HG03565 (cell line): ENCODE results near the gene CDYL2.
A peak's percentile ranks its signal among the peaks of the same experiment; 100 is the strongest.

Experiments
- ATAC-seq: cut with Tn5 transposase; IDR thresholded peaks from one replicate; pipeline ENCODE4 v1.9.1; 2021; ENCODE audit warnings: mild to moderate bottlenecking, moderate library complexity; ENCODE audit not compliant: unreplicated experiment

The CDYL2 gene

DNA sequence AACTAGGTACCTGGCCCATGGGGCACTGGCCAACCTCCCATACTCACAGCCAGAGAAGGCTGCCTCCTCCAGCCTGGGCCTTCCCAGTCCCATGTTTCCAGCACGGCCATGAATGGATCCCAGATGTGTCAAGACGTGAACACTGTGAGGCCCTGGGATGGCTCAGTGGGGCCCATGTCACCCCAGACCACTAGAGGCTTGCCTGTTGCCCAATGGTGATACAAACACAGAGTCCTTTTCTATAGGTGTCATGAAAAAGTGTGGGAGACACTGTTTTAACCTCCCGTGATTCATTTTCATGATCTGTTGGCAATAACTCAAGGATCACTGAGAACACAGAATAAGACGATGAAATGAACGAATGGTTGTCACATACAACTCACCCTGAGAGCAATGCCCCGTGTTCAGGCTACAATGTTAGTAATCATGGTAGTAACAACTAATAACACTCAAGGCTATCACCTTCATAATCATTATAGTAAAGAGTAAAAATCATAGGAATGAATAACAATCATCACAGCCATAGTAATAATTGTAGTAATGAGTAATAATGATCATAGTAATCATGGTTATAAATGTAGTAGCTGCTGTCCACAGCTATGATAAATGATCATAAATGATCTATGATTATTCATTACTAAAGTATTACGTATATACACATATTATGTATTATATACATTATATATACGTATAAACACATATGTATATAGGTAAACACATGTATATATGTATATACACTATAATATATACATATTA is 199.6 kb downstream of the CDYL2 start:
- no peak for ATAC-seq

DNA sequence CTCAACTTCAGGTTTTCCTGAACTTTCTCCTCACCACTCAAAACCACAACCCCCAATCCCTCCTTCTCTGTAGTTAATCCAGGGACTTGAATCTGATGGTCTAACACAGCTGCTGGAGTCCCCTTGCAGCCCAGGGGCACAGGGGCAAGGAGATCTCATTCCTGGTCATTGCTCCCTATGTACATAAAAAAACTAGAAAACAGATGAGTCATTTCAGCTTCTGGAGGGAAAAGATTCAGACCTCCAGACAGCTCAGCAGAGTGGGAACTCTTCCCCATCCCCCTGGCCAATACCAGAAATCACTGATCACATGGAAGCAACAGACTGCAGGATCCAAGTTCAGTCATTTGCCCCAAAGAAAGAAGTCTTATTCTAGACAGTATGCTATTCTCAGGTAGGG is 201.5 kb downstream of the CDYL2 start:
- ATAC-seq: no peak

DNA sequence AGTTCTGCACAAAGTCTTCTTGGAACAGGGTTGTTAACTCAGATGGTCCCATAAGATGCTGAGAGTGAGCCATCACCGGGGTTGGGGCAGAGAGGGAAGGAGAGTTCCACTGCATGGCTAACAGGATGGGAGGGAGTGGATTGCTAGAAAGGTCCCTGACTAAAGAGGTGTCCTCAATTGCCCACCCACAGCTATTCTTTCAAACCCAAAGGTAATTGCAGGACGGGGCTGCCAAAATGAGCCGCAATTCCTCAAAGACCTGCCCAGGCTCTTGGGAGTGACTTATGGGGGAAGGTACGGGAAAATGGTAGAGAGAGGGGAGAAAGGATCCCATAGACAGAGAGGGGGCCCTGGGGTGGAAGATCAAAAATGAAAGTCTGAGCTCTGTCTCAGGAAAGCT is 203.2 kb downstream of the CDYL2 start:
- no peak for ATAC-seq

DNA sequence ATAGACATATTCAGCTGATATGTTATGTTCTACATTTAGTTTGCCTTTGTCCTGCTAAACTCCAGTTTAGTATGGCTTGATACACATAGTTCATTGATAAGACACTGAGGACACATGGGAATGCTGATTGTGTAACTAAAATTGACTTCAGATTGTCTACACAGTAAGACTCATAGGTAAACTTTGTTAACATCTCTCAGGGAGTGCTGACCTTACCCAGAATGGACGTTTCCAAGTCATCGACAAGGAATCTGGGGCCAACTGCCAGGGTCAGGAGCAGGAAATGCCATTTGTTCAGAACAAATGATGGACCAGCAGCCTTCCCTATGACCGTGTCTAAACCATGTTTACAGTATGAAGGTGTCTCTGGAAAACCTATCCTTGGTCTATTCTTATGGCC is 204.9 kb downstream of the CDYL2 start:
- no peak for ATAC-seq

DNA sequence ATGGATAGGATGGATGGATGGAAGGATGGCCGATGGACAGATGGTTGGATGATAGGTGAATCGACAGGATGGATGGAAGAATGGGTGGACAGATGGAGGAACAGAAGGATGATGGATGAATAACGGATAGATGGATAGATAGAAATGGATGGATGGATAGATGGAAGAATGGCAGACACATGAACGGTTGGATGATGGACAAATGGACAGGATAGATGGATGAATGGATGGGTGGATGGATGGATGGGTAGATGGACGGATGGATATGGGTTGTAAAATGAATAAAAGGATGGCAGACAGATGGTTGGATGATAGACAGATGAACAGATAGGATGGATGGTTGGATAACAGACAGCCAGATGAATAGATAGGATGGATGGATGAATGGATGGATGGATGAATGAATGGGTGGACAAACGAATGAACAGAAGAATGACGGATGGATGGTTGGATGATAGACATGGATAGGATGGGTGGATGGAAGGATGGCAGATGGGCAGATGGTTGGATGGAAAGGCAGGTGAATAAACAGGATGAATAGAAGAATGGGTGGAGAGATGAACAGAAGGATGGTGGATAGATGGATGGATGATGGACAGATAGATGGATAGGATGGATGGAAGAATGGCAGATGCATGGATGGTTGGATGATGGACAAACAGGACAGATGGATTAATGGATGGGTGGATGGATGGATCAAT is 207.7 kb downstream of the CDYL2 start:
- ATAC-seq: no peak

DNA sequence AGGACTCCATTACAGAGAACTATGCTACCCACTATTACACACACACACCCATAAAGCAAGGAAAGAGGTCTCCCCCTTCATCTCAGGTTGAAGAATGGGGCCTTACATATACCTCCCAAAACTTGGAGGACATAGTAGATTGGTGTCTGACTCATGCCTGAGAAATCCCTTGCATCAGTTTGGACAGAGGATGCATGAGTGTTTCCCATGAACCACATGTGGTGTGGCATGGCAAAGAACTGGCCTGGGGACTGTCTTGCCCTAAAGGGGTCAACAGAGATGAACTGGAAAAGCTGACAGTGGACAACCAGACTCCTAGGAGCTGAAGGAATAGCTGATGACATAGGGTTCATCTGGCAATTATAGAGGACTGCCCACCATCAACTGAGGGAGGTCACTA is 209.6 kb downstream of the CDYL2 start:
- ATAC-seq: no peak

DNA sequence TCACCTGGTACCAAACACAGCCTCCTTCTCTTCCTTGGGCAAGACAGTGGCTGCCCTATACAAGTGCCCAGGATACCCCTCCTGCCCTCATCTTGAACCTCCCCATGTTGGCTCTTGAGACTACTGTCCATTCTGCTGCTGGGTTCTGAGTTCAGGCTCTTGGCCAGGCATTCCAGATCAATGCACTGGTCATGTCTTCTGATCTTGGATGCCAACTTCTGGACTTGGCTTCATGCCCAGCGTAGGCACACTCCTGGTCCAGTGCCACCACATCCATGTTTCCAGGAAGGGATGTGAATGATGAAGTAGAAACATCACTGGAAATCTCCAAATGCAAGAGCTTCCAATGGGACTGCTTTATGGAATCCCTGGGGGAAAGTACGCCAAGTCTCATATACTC is 212.1 kb downstream of the CDYL2 start:
- ATAC-seq: no peak

DNA sequence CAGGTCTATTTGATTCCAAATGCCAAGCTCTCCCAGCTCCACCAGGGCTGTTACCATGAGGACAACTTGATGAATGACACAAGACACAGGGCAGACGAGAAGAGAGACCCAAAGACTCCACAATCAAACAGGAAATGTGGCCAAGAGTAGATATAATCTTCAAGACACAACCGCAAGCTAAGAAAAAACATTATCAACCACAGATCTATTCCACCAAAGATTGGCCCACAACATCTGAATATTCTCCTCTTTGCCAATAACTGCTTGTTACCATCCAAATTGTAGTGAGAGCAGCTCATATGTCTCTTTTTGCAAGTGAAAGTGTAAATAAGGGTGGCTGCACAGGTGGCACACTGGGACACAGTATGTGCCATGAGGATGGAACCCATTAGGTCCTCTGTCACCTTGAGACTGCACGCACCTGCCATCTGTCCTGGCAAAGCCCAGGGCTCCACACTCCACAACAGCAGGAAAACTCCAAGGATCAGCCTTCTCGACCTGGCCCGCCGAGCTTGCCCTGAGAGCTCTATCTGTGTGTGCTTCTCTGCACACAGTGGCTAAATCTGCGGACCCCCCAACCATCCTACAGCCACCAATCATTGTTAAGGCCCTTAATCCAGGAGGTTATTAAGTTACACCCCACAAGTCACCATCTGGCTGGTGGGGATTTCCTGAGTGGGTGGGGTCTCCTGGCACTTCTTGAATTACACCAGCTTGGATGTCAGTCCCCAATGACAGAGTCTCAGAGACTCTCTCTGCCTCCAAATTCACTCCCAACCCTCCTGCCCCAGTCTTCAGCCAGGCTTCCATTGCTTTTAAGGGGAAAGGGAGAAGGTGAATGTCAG is 213.1 kb downstream of the CDYL2 start:
- ATAC-seq: no peak

DNA sequence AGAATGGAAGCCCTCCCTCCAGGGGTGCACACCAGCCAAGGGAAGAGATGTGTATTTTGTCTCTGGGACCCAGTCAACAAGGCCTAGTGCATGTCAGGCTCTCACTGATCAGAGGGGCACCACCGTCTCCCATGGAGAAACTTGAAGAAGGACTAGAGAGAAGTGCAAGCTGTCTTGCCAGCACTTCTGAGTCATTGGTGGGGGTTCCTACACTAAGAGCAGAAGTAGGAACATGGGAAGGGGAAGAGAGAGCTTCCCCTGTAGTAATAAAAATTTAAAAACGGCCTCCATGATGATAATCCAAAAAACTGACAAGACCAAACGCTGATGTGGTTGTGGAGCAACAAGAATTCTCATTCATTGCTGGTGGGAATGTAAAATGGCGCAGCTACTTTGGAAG is 217.3 kb downstream of the CDYL2 start:
- ATAC-seq: no peak

DNA sequence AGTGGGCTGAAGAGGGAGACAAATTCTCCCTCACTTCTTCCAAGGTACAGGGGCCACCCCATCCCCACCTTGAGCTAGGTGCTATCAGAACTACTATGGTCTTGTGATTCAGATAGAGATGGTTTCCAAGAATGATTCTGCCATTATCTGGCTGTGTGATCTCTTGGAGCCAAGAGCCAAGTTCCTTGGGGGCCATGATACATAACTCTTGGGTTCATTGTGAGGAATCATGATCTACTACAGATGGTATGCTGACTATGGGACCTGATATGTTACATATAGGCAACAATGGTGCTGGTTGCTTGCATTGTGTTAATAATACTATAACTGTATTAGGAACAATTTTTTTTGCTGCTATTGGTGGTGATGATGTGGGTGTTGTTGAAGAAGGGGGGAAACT is 217.9 kb downstream of the CDYL2 start:
- ATAC-seq: no peak

DNA sequence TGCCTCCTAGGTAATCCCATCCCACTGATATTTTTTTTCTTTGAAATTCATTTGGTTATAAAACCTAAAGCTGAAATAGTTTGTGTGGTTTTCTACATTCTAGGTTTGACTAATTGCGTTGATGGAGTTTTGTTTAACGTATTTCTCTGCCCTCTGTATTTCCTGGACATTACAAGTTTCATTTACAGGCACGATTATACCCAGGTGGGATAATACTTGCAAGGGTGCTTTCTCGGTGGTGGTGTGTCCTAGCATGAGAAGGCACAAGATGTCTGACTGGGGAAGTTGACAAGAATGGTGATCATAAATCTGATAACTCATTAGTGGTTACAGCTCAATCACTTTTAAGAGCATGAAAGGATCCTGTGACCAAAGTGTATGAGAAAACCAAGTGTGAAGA is 218.6 kb downstream of the CDYL2 start:
- ATAC-seq: peak; percentile 48

DNA sequence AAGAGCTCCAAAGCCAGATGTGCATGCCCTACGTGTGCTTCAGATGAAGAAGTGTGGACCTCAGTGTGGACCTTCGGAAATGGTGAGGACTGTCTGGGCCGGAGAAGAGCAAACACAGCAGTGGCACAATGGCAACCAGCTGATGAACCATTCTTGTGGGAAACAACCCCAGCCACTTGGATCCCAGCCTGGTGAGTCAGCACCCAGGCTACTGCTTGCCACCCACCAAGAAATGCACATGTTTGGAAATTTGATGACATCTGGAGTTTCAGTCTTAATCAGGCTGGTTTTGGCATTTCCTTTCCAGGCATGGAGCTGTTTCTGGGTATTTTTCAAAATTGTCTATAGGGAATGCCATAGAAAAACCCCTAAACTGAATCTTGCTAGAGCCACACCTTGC is 220.9 kb downstream of the CDYL2 start:
- ATAC-seq: no peak

DNA sequence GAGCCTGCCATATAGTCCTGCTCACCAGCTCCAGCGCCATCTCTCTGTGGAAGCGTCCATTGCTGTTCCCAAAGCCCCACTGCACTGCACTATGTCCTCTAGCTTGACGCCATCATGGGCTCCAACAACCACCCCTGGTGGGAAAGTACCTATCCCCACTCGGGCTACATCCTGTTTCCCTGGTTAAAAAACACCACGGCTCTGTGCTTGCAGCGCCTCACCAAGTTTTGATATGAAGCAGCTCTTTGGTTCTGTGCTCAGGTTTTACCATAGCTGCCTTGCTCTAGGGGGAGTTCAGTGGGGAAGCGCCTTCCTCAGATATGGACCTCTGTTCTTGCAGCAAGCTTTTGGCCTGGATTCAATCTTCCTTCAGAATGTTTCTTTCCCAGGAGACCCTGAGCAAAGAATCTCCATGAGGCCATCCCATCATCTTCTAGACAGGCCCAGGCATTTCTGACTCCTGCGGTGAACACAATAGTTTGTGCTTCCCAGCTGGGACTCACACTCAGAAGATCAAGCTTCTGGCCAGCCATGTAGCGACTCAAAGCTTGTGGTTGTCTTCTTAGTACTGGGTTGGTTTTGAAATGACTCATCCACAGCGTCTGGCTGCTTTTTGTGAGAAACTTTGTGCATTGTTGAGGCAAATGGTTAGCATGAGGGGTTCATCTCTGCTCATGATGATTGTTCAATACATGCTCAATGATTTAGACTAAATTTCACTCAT is 224.1 kb downstream of the CDYL2 start:
- ATAC-seq: peak; percentile 72

DNA sequence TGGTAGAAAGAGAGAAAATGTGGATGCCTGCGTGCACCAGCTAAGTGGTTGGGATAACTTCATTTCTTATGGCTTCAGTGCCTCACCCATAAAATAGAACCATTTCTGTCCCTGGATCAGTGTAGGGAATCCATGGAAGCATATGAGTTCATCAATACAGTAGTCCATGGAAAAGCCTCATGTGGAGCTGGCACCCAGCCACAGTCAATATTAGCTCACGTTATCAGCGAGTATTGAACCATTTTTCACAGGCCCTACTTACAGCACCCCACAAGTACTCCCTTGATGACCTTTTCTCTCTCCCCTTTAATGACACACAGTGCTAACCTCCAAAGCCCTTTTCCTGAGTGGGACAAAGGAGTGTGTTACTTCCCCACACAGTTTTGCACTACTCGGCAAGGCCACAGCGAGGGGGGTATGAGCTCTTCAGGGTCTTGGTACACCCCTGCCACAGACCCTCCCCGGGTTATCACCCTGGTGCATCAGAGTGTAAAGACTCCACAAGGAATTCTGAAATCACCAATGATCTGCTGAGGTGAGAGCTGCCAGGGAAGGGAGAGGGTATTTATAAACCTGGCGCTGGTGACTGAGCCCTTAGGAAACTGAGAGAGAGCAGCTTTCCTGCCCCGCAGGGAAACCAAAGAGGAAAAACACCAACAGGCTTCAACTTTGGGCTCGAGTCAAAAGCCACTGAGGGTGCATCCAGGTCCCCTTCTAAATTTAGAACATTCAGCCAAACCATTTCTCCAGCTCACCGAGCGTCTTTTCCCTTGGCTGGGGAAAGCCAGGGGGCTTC is 226.7 kb downstream of the CDYL2 start:
- ATAC-seq: no peak

DNA sequence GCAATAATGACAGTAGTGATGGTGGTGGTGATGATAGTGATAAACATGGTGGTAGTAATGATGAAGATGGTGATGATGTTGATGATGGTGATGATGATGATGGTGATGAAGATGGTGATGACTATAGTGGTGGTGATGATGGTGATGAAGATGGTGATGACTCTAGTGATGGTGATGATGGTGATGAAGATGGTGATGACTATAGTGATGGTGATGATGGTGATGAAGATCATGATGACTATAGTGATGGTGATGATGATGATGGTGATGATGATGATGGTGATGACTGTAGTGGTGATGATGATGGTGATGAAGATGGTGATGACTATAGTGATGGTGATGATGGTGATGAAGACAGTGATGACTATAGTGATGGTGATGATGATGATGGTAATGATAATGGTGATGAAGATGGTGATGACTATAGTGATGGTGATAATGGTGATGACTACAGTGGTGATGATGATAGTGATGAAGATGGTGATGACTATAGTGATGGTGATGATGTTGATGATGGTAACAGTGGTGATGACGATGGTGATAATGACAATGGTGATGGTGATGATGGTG is 228.0 kb downstream of the CDYL2 start:
- no peak for ATAC-seq

DNA sequence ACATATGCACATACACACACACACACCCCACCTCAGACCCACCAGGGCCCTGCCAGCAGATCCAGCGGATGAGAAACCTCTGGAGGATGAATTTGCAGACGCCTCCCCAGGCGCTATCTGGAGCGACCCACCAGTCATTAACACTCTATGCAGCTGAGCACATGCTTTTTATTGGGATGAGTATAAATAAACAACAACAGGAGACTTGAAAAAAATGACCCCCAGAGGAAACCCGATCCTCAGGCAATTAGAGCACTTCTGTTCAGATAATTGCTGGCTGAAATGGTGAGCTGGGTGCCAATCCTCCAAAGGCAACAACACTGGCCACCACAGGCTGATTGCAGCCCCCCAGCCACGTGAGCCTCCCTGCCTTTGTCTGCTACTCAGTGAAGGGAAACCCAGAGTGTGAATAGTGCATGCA is 230.7 kb downstream of the CDYL2 start:
- no peak for ATAC-seq

DNA sequence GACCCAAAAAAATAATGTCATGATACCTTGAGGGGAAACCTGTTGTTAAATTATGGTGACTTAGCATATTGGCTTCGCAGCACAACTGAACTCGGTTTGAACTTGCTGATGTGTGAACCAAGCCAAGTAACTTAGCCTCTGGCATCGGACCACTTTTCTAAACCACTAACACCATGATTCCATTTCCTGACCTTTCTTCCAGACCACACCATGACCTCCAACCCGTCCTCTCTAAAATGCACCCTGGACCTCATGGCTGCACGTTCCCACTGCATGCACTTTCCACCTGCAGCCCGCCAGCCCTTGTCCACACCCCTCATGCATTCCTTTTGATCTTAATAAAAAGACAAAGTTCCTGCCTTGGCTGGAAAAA is 234.3 kb downstream of the CDYL2 start:
- ATAC-seq: no peak

DNA sequence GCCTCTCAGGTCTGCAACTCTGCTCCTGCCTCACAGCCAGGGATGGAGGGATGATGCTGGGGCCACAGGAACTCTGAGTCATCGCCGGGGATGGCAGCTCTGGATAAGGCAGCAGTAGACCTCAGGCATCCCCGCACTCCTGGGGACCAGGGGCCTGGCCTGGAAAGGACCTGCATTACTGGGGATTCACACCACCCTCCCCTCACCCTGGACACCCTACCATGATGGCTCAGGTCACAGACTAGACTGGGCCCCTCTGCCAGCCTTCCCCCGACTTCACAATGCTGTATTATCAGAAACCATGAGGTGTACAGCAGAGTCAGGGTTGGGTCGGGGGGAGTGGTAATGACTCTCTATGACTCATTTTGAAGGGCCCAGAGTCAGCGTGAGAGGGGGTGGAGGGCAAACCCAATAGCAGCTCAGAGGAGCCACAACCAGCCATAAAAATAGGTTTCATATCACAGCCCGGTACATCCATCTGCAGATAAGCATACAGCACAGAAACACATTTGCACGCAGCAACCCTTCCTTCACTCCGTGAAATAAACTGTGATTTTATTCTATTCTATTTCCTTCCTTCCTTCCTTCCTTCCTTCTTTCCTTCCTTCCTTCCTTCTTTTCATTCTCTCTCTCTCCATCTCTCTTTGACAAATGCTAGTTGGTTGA is 234.8 kb downstream of the CDYL2 start:
- ATAC-seq: no peak

DNA sequence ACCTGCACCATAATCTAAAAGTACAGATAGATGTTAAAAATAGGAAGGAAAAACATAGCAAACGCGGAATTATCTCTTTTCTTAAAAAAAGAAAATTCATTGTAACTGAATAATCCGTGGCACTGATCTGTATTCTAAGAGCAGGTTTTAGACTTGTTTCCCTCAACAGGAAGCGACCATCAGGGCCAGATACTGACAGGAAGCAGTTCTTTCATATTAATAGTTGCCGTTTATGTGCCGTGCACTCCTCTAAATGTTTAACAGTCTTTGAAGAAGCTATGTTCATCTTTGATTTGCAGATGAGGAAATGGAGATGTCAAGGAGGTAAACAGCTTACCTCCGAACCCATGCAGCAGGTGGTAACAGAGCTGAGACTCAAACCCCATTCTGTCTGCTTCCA is 240.0 kb downstream of the CDYL2 start:
- no peak for ATAC-seq
